H1 (cell line): ENCODE data around the gene ST8SIA5. TPM values are rescaled to one million over a fixed set of nuclear protein-coding genes. Genes with fewer than 3 reads are reported as not detected.
A peak's percentile ranks its signal among the peaks of the same experiment; 100 is the strongest.

ENCODE experiments used
- CTCF ChIA-PET: fragments of 300-600 bp; sonication (Branson Sonifier 250); formaldehyde crosslinking; loops from one replicate; lab custom pipeline; 2021; ENCODE audit not compliant: partially characterized antibody; lab: Charles Lee
- POLR2A ChIA-PET: fragments of 300-600 bp; sonication (Branson Sonifier 250); formaldehyde crosslinking; loops from one replicate; lab custom pipeline; 2021; ENCODE audit warnings: inconsistent platforms; ENCODE audit not compliant: partially characterized antibody; lab: Charles Lee
- DNase-seq, 2 experiments: peaks; one replicate each; pipeline versions ENCODE4 v3.0.0 to v3.0.0-alpha.2; 2010 to 2022; ENCODE audit warnings: low spot score in 2 of 2, low read depth in 1 of 2, mixed read lengths in 1 of 2
- FAIRE-seq: peaks from 2 replicates; lab custom pipeline; 2011; peaks lifted over from hg19 to GRCh38; lab: Jason Lieb, UNC
- H2AFZ ChIP-seq: 2 replicates; pipeline ENCODE4 v1.8.1; 2012; ENCODE audit warnings: low read length, inconsistent platforms
- H2AK5ac ChIP-seq: 2 replicates; pipeline ENCODE4 v1.6.1; 2013; ENCODE audit warnings: low read depth, low read length
- H2BK120ac ChIP-seq: replicated peaks from 2 replicates; pipeline ENCODE3; 2013; ENCODE audit warnings: low read depth, low read length, inconsistent platforms
- H2BK12ac ChIP-seq: 2 replicates; pipeline ENCODE4 v1.6.1; 2013; ENCODE audit warnings: low read depth, low read length
- H2BK15ac ChIP-seq: 2 replicates; pipeline ENCODE4 v1.6.1; 2013; ENCODE audit warnings: low read length
- H2BK20ac ChIP-seq: 2 replicates; pipeline ENCODE4 v1.6.1; 2013; ENCODE audit warnings: low read length
- H2BK5ac ChIP-seq: 2 replicates; pipeline ENCODE4 v1.6.1; 2013; ENCODE audit warnings: low read depth, low read length
- H3K14ac ChIP-seq: 2 replicates; pipeline ENCODE4 v1.6.1; 2013; ENCODE audit warnings: inconsistent platforms; ENCODE audit not compliant: insufficient read length
- H3K18ac ChIP-seq: 2 replicates; pipeline ENCODE4 v1.6.1; 2013; ENCODE audit warnings: low read length; ENCODE audit errors: extremely low read depth
- H3K23ac ChIP-seq: 2 replicates; pipeline ENCODE4 v1.6.1; 2013; ENCODE audit warnings: inconsistent platforms; ENCODE audit not compliant: insufficient read length
- H3K23me2 ChIP-seq: 2 replicates; pipeline ENCODE4 v1.6.1; 2013; ENCODE audit warnings: low read depth, low read length
- H3K27ac ChIP-seq: 2 replicates; pipeline ENCODE4 v1.6.1; 2011; ENCODE audit warnings: low read depth, low read length, inconsistent platforms
- H3K27me3 ChIP-seq, 4 experiments: replicated peaks in 1 of 4; 1 replicate in 1 of 4; 2 replicates in 3 of 4; pipeline versions ENCODE4 v1.6.1 to v1.8.1; 2011 to 2013; ENCODE audit warnings: low read length in 3 of 4, mild to moderate bottlenecking in 3 of 4, inconsistent platforms in 2 of 4, mixed read lengths in 2 of 4, moderate library complexity in 1 of 4; ENCODE audit not compliant: control insufficient read depth in 3 of 4, insufficient read depth in 3 of 4; ENCODE audit errors: extremely low read depth in 1 of 4
- H3K36me3 ChIP-seq, 4 experiments: 2 replicates each; pipeline versions ENCODE4 v1.6.1 to v1.8.1; 2011 to 2013; ENCODE audit warnings: mild to moderate bottlenecking in 4 of 4, low read length in 3 of 4, moderate library complexity in 2 of 4, control low read depth in 1 of 4, inconsistent platforms in 1 of 4; ENCODE audit not compliant: insufficient read depth in 4 of 4, control insufficient read depth in 2 of 4
- H3K4ac ChIP-seq: replicated peaks from 2 replicates; pipeline ENCODE3; 2013; ENCODE audit warnings: low read length, low read depth, mixed read lengths, inconsistent platforms; ENCODE audit not compliant: insufficient read length
- H3K4me1 ChIP-seq, 4 experiments: replicated peaks in 1 of 4; 1 replicate in 1 of 4; 2 replicates in 3 of 4; pipeline versions ENCODE4 v1.6.1 to v1.8.1; 2011 to 2013; ENCODE audit warnings: low read length in 3 of 4, inconsistent platforms in 2 of 4, mixed read lengths in 1 of 4; ENCODE audit not compliant: insufficient read depth in 4 of 4, control insufficient read depth in 3 of 4
- H3K4me2 ChIP-seq, 2 experiments: 2 replicates each; pipeline versions ENCODE4 v1.6.1 to v1.8.1; 2011 to 2013; ENCODE audit warnings: low read depth in 2 of 2, low read length in 2 of 2, control low read depth in 1 of 2, inconsistent platforms in 1 of 2, mild to moderate bottlenecking in 1 of 2; ENCODE audit not compliant: insufficient read depth in 1 of 2
- H3K4me3 ChIP-seq, 4 experiments: fragments of 200-600, 300-600 bp in 1 of 4; sonication (generic), shearing (Covaris generic), sonication (Bioruptor Twin) in 1 of 4; 2 replicates each; pipeline versions ENCODE4 v1.5.1 to v1.8.1; 2011 to 2016; ENCODE audit warnings: low read length in 4 of 4, low read depth in 3 of 4, control low read depth in 2 of 4, inconsistent platforms in 2 of 4, mild to moderate bottlenecking in 2 of 4, mixed read lengths in 1 of 4, moderate library complexity in 1 of 4; ENCODE audit not compliant: insufficient read depth in 2 of 4; ENCODE audit errors: extremely low read depth in 1 of 4
- H3K56ac ChIP-seq: replicated peaks from 2 replicates; pipeline ENCODE3; 2013; ENCODE audit warnings: low read depth, mild to moderate bottlenecking, mixed read lengths, low read length, inconsistent platforms; ENCODE audit not compliant: insufficient read length
- H3K79me1 ChIP-seq: 2 replicates; pipeline ENCODE4 v1.6.1; 2013; ENCODE audit warnings: low read depth, low read length, control low read depth
- H3K79me2 ChIP-seq, 2 experiments: 2 replicates each; pipeline versions ENCODE4 v1.6.1 to v1.8.1; 2012 to 2013; ENCODE audit warnings: low read length in 2 of 2, mild to moderate bottlenecking in 2 of 2, inconsistent platforms in 1 of 2; ENCODE audit not compliant: insufficient read depth in 2 of 2, control insufficient read depth in 1 of 2
- H3K9ac ChIP-seq, 4 experiments: replicated peaks in 1 of 4; 1 replicate in 1 of 4; 2 replicates in 3 of 4; pipeline versions ENCODE4 v1.6.1 to v1.8.1; 2011 to 2013; ENCODE audit warnings: low read depth in 3 of 4, low read length in 3 of 4, control low read depth in 2 of 4, mild to moderate bottlenecking in 2 of 4, moderate library complexity in 2 of 4, inconsistent platforms in 1 of 4; ENCODE audit errors: extremely low read depth in 1 of 4
- H3K9me3 ChIP-seq, 2 experiments: 2 replicates each; pipeline versions ENCODE4 v1.6.1 to v1.8.1; 2012 to 2013; ENCODE audit warnings: mild to moderate bottlenecking in 2 of 2, moderate library complexity in 2 of 2, control low read depth in 1 of 2, inconsistent platforms in 1 of 2, low read depth in 1 of 2, low read length in 1 of 2, mixed read lengths in 1 of 2; ENCODE audit not compliant: insufficient read depth in 2 of 2
- H4K20me1 ChIP-seq, 2 experiments: replicated peaks in 1 of 2; 2 replicates each; pipeline versions ENCODE3 to v1.8.1; 2011 to 2013; ENCODE audit warnings: inconsistent platforms in 2 of 2, low read length in 2 of 2, mild to moderate bottlenecking in 1 of 2; ENCODE audit not compliant: insufficient read depth in 2 of 2, control insufficient read depth in 1 of 2
- H4K5ac ChIP-seq: 2 replicates; pipeline ENCODE4 v1.6.1; 2013; ENCODE audit warnings: low read length, low read depth, mixed read lengths, inconsistent platforms; ENCODE audit not compliant: insufficient read length
- H4K8ac ChIP-seq: 2 replicates; pipeline ENCODE4 v1.8.0; 2013; ENCODE audit warnings: mild to moderate bottlenecking, moderate library complexity, low read length, inconsistent platforms; ENCODE audit not compliant: insufficient read depth; ENCODE audit errors: extremely low read depth
- H4K91ac ChIP-seq: replicated peaks from 2 replicates; pipeline ENCODE3; 2013; ENCODE audit warnings: low read length, mixed read lengths, inconsistent platforms; ENCODE audit not compliant: insufficient read length
- BCL11A ChIP-seq, 2 experiments: IDR thresholded peaks; one replicate each; pipeline ENCODE4 v1.6.1; 2011; ENCODE audit warnings: low read depth in 2 of 2, low read length in 2 of 2, mild to moderate bottlenecking in 2 of 2
- FOSL1 ChIP-seq: IDR thresholded peaks from 2 replicates; pipeline ENCODE4 v1.6.1; 2011; ENCODE audit warnings: mild to moderate bottlenecking, low read depth, low read length, moderate library complexity; ENCODE audit not compliant: insufficient read depth
- HDAC2 ChIP-seq, 2 experiments: fragments of 300-600 bp in 1 of 2; sonication (generic) in 1 of 2; IDR thresholded peaks; 2 replicates each; pipeline ENCODE4 v1.6.1; 2011 to 2012; ENCODE audit warnings: low read depth in 2 of 2, low read length in 2 of 2, mild to moderate bottlenecking in 2 of 2, moderate library complexity in 2 of 2, borderline replicate concordance in 1 of 2, inconsistent platforms in 1 of 2
- JUN ChIP-seq: IDR thresholded peaks from 2 replicates; pipeline ENCODE4 v1.6.1; 2011; ENCODE audit warnings: low read depth, mild to moderate bottlenecking, improper control_type of control experiment, low read length
- KDM1A ChIP-seq: fragments of 200-600, 300-600 bp; sonication (generic); IDR thresholded peaks from 2 replicates; pipeline ENCODE4 v1.7.1; 2016; ENCODE audit warnings: mild to moderate bottlenecking, low read length, borderline replicate concordance
- MAFK ChIP-seq: IDR thresholded peaks from 2 replicates; pipeline ENCODE4 v1.6.1; 2012; ENCODE audit warnings: low read depth, mild to moderate bottlenecking, improper control_type of control experiment, low read length
- NANOG ChIP-seq: IDR thresholded peaks from 2 replicates; pipeline ENCODE4 v1.6.1; 2011; ENCODE audit warnings: low read length, low read depth, mild to moderate bottlenecking, inconsistent platforms; ENCODE audit not compliant: insufficient read depth, poor library complexity, severe bottlenecking
- SIRT6 ChIP-seq: IDR thresholded peaks from one replicate; pipeline ENCODE4 v1.7.1; 2012; ENCODE audit warnings: low read length, inconsistent platforms
- SP2 ChIP-seq: IDR thresholded peaks from 2 replicates; pipeline ENCODE4 v1.6.1; 2012; ENCODE audit warnings: mild to moderate bottlenecking, low read length, inconsistent platforms
- TBP ChIP-seq: IDR thresholded peaks from 2 replicates; pipeline ENCODE4 v1.6.1; 2011; ENCODE audit warnings: low read depth, low read length, improper control_type of control experiment
- TEAD4 ChIP-seq: IDR thresholded peaks from 2 replicates; pipeline ENCODE4 v1.6.1; 2012; ENCODE audit warnings: low read depth, low read length, inconsistent platforms, mixed read lengths
- USF2 ChIP-seq: IDR thresholded peaks from 2 replicates; pipeline ENCODE4 v1.6.1; 2011; ENCODE audit warnings: low read length, improper control_type of control experiment
- WGBS, 2 experiments: shearing (Covaris generic) in 1 of 2; methylation state at CpG; one replicate each; pipeline versions ENCODE4 v1.1.6 to v1.1.7; 2013 to 2015; ENCODE audit warnings: low lambda C conversion rate in 2 of 2, mixed read lengths in 2 of 2, inconsistent platforms in 1 of 2, low coverage in 1 of 2, missing lambda C conversion rate in 1 of 2; ENCODE audit not compliant: insufficient replicate concordance in 2 of 2, insufficient coverage in 1 of 2, insufficient read length in 1 of 2; ENCODE audit errors: extremely low coverage in 1 of 2, missing lambda C conversion rate in 1 of 2; 5-methylcytosine and 5-hydroxymethylcytosine counted together
- polyA plus RNA-seq, 7 experiments: library from polyadenylated mRNA; depleted of rRNA in 3 of 7; stranded (reverse) in 5 of 7; unstranded in 2 of 7; fragments of >200 nt in 5 of 7; fragments of 200-250 nt in 2 of 7; gene quantifications; 1 replicate in 5 of 7; 2 replicates in 1 of 7; 4 replicates in 1 of 7; pipeline versions ENCODE4 v1.2.1 to v1.2.3, GENCODE V29; 2011 to 2013; ENCODE audit warnings: missing spikeins in 2 of 7, mixed read lengths in 2 of 7
- total RNA-seq: library from RNA; stranded (reverse); fragmentation: NEBNext Ultra II Directional; extraction: Animal tissue kit (Norgen Biotek cat#: 25700); gene quantifications from 2 replicates; pipeline ENCODE4 v1.2.1, GENCODE V29; 2021

The ST8SIA5 gene
- total and polyA plus RNA-seq, 2 of the 8 experiments (the other 6 are each of a cell fraction or from before 2014, with no cell fraction given), result 2.4 to 6.3 TPM

- CTCF ChIA-PET, result interaction anchor here (1.1 kb wide), 1 partner anchor 28 kb away, joined by 3 read pairs; no protein-coding TSS in a partner anchor
- TF ChIP-seq BCL11A (IDR thresholded peaks at IDR 0.05; ENCODE audit: low read depth in 2 of 2, low read length in 2 of 2), result no peak
- TF ChIP-seq JUN, result no peak
- no peak for TF ChIP-seq NANOG
- TF ChIP-seq SP2, result no peak
- no peak for TF ChIP-seq USF2
- TF ChIP-seq MAFK, result no peak
- TF ChIP-seq FOSL1, result no peak
- TF ChIP-seq HDAC2 (IDR thresholded peaks at IDR 0.05; ENCODE audit: borderline replicate concordance in 1 of 2, low read depth in 2 of 2, low read length in 2 of 2), result no peak
- TF ChIP-seq TEAD4, result no peak
- no peak for TF ChIP-seq SIRT6
- TF ChIP-seq TBP, result no peak
- no peak for TF ChIP-seq KDM1A
These were observed 126.7 kb downstream of the ST8SIA5 start for GRCh38 chr18:46630160-46630559.

More at GRCh38 chr18:46630160-46630559, 126.7 kb downstream of the ST8SIA5 start:
- no peak overlapping the region for H3K4ac ChIP-seq
- H4K91ac ChIP-seq, result no peak overlapping the region
- no peaks in the 10 kb centered on the region for H4K20me1 ChIP-seq
- H3K23me2 ChIP-seq, result no peaks in the 10 kb centered on the region
- H3K36me3 ChIP-seq, result no peaks in the 10 kb centered on the region
- POLR2A ChIA-PET, result no interaction called here
- no peak overlapping the region for H2BK12ac ChIP-seq
- FAIRE-seq, result no peak
- no peaks in the 10 kb centered on the region for H3K4me1 ChIP-seq
- no peak overlapping the region for H2BK120ac ChIP-seq
- H3K56ac ChIP-seq, result no peak overlapping the region
- H3K14ac ChIP-seq, result no peak overlapping the region
- no peak overlapping the region for H2AFZ ChIP-seq
- no peak overlapping the region for H3K27ac ChIP-seq
- no peaks in the 10 kb centered on the region for H3K27me3 ChIP-seq
- H2BK15ac ChIP-seq, result no peak overlapping the region
- H3K9me3 ChIP-seq, result 0 out of 4 replicates have a peak, but pooled peaks cover 0 to 3% of the 10 kb centered on the region in 2 experiments
- no peak overlapping the region for H3K23ac ChIP-seq
- no peak overlapping the region for H2BK20ac ChIP-seq
- H3K4me3 ChIP-seq, result no peak overlapping the region
- H2AK5ac ChIP-seq, result no peak overlapping the region
- no peak overlapping the region for H4K5ac ChIP-seq
- no peak overlapping the region for H3K18ac ChIP-seq
- no peak overlapping the region for H3K4me2 ChIP-seq
- H3K9ac ChIP-seq, result no peak overlapping the region
- no peak overlapping the region for H2BK5ac ChIP-seq
- WGBS, 2 experiments, result 90% methylated on average over 4 of the region's 4 CpGs; no CpG with 5 or more reads in 1 of the 2 experiments
- DNase-seq, result peak in 1 of 2 experiments; percentile 20
- H3K79me2 ChIP-seq, result no peaks in the 10 kb centered on the region
- no peaks in the 10 kb centered on the region for H3K79me1 ChIP-seq
- H4K8ac ChIP-seq, result no peak overlapping the region
